ENCODE results near the gene UCN3. TPM values are rescaled to one million over a fixed set of nuclear protein-coding genes. Genes with fewer than 3 reads are reported as not detected.

Gene UCN3
- total and polyA plus RNA-seq, 9 of the 15 experiments (the other 6 are each of a cell fraction or from before 2014, with no cell fraction given) = not detected

- no TSS peak for BruUV-seq (replicated peaks)
- in situ Hi-C loops (cut with MboI) = no loop called here
- no peaks in the 10 kb centered on the region for H3K4me1 ChIP-seq (replicated peaks in 1 of 2; ENCODE audit: control insufficient read depth in 2 of 2, insufficient read depth in 2 of 2, low read length in 2 of 2)
These were observed 17.9 kb upstream of the UCN3 start for GRCh38 chr10:5346881-5347280.

More at GRCh38 chr10:5346881-5347280, 17.9 kb upstream of the UCN3 start:
- Histone ChIP-seq H3K9me1 (ENCODE audit: control insufficient read depth, insufficient read depth, low read length) (no peaks in the 10 kb centered on the region), H3K9ac (ENCODE audit: insufficient read depth in 1 of 2, low read depth in 2 of 2, low read length in 2 of 2) (no peak overlapping the region), H3K27ac (ENCODE audit: extremely low read depth, low read depth, low read length) (no peak overlapping the region), H3K79me2 (ENCODE audit: control insufficient read depth, insufficient read depth, low read length) (no peaks in the 10 kb centered on the region), H2AFZ (ENCODE audit: low read depth, low read length) (no peak overlapping the region), H4K20me1 (replicated peaks; ENCODE audit: control insufficient read depth, insufficient read depth, low read length) (no peaks in the 10 kb centered on the region), H3K9me3 (replicated peaks; ENCODE audit: control insufficient read depth, insufficient read depth, low read depth, low read length) (no peaks in the 10 kb centered on the region), H3K4me2 (ENCODE audit: insufficient read depth, low read length) (no peak overlapping the region), H3K27me3 (ENCODE audit: control insufficient read depth in 2 of 2, insufficient read depth in 2 of 2, low read length in 2 of 2) (peaks cover 4 to 7% of the 10 kb centered on the region in 2 experiments; a peak in 2 of 5 replicates), H3K4me3 (no peak overlapping the region), H3K36me3 (ENCODE audit: control insufficient read depth, insufficient read depth, low read length) (no peaks in the 10 kb centered on the region)
- intact Hi-C loops (cut with micrococcal nuclease) = no loop called here
- TF ChIP-seq RBM39 (optimal IDR thresholded peaks at IDR 0.05; ENCODE audit: low read depth, low read length) (no peak), CBX2 (IDR thresholded peaks at IDR 0.05; ENCODE audit: insufficient read depth, low read length, poor library complexity, severe bottlenecking) (no peak), GATA2 (CRISPR knock-in tag; IDR thresholded peaks at IDR 0.05) (no peak), ELF4 (CRISPR knock-in tag; IDR thresholded peaks at IDR 0.05) (no peak), PBX2 (CRISPR knock-in tag; IDR thresholded peaks at IDR 0.05; ENCODE audit: low read depth) (no peak), PBX2 (tag; conservative IDR thresholded peaks at IDR 0.05; ENCODE audit: low read depth) (no peak), ZNF696 (CRISPR knock-in tag; conservative IDR thresholded peaks at IDR 0.05) (no peak), POLR3A (IDR thresholded peaks at IDR 0.05; ENCODE audit: borderline replicate concordance, extremely low read depth, insufficient read depth, insufficient read length) (no peak), ESRRA (IDR thresholded peaks at IDR 0.05; ENCODE audit: borderline replicate concordance, low read depth) (no peak), ZNF780A (CRISPR knock-in tag; IDR thresholded peaks at IDR 0.05) (no peak), ZC3H8 (IDR thresholded peaks at IDR 0.05) (no peak), RAD21 (CRISPR knock-in tag; conservative IDR thresholded peaks at IDR 0.05 in 1 of 2, IDR thresholded peaks at IDR 0.05 in 1 of 2) (no peak), ZNF143 (CRISPR knock-in tag; IDR thresholded peaks at IDR 0.05) (no peak)
- TF ChIP-seq, protein P1, sequence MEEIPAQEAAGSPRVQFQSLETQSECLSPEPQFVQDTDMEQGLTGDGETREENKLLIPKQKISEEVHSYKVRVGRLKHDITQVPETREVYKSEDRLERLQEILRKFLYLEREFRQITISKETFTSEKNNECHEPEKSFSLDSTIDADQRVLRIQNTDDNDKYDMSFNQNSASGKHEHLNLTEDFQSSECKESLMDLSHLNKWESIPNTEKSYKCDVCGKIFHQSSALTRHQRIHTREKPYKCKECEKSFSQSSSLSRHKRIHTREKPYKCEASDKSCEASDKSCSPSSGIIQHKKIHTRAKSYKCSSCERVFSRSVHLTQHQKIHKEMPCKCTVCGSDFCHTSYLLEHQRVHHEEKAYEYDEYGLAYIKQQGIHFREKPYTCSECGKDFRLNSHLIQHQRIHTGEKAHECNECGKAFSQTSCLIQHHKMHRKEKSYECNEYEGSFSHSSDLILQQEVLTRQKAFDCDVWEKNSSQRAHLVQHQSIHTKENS (CRISPR knock-in tag; IDR thresholded peaks at IDR 0.05) = no peak
- 7% methylated on average over 4 of the region's 4 CpGs for WGBS (ENCODE audit: insufficient coverage, low coverage, missing lambda C conversion rate)
- ChIA-PET CTCF (ENCODE audit: low intra/inter-chr PET ratio) (no interaction called here), POLR2A (no interaction called here)
- ATAC-seq = no peak
- FAIRE-seq = no peak
- no peak for DNase-seq (ENCODE audit: extremely low read depth in 1 of 4, low spot score in 3 of 4)
